ENCODE data around the gene SSU72. TPM values are rescaled to one million over a fixed set of nuclear protein-coding genes. Genes with fewer than 3 reads are reported as not detected.

Gene SSU72
- total RNA-seq, 4 donors from 2014 or later, result 44.0 to 273 (median 78.4) TPM

- TF ChIP-seq CTCF (IDR thresholded peaks at IDR 0.05), result no peak
- no peak for TF ChIP-seq POLR2A (IDR thresholded peaks at IDR 0.05)
These were observed 30.1 kb downstream of the SSU72 start for GRCh38 chr1:1544544-1544943.

GRCh38 chr1:1543706-1544099 is 31.0 kb downstream of the SSU72 start:
- intact Hi-C loops (cut with DNase I; ENCODE audit: low total_unique reads), result no loop called here
- no peak for DNase-seq
- Histone ChIP-seq H3K4me3 (no peak overlapping the region), H3K9me3 (no peaks in the 10 kb centered on the region), H3K27me3 (no peaks in the 10 kb centered on the region), H3K36me3 (no peaks in the 10 kb centered on the region), H3K27ac (no peak overlapping the region), H3K4me1 (peaks cover 0 to 7% of the 10 kb centered on the region in 2 donors)
- TF ChIP-seq POLR2A (IDR thresholded peaks at IDR 0.05), result no peak
- TF ChIP-seq CTCF (IDR thresholded peaks at IDR 0.05), result no peak

More at GRCh38 chr1:1544544-1544943, 30.1 kb downstream of the SSU72 start:
- H3K9me3 ChIP-seq, result no peaks in the 10 kb centered on the region
- H3K27ac ChIP-seq, result no peak overlapping the region
- H3K4me1 ChIP-seq, result no peaks in the 10 kb centered on the region
- no peak overlapping the region for H3K4me3 ChIP-seq
- no peaks in the 10 kb centered on the region for H3K27me3 ChIP-seq
- H3K36me3 ChIP-seq, result no peaks in the 10 kb centered on the region
- intact Hi-C loops (cut with DNase I; ENCODE audit: low total_unique reads), result no loop called here
- DNase-seq, result no peak

- DNase-seq, result no peak
- no peaks in the 10 kb centered on the region for H3K27me3 ChIP-seq
- intact Hi-C loops (cut with DNase I; ENCODE audit: low total_unique reads), result no loop called here
- no peaks in the 10 kb centered on the region for H3K36me3 ChIP-seq
- TF ChIP-seq POLR2A (IDR thresholded peaks at IDR 0.05), result no peak
- no peak for TF ChIP-seq CTCF (IDR thresholded peaks at IDR 0.05)
- H3K4me3 ChIP-seq, result no peak overlapping the region
- H3K4me1 ChIP-seq, result peaks cover 0 to 7% of the 10 kb centered on the region in 2 donors
- no peak overlapping the region for H3K27ac ChIP-seq
- no peaks in the 10 kb centered on the region for H3K9me3 ChIP-seq
These were observed 31.6 kb downstream of the SSU72 start for GRCh38 chr1:1542766-1543705.

- no peak for DNase-seq
- Histone ChIP-seq H3K9me3 (no peaks in the 10 kb centered on the region), H3K4me3 (no peak overlapping the region), H3K36me3 (no peaks in the 10 kb centered on the region), H3K27ac (no peak overlapping the region), H3K4me1 (peaks cover 0 to 7% of the 10 kb centered on the region in 2 donors), H3K27me3 (no peaks in the 10 kb centered on the region)
- intact Hi-C loops (cut with DNase I; ENCODE audit: low total_unique reads), result no loop called here
- TF ChIP-seq CTCF (IDR thresholded peaks at IDR 0.05), result no peak
- TF ChIP-seq POLR2A (IDR thresholded peaks at IDR 0.05), result no peak
These were observed 32.5 kb downstream of the SSU72 start for GRCh38 chr1:1541956-1542765.

All from uterus (tissue), 4 donors.